GM12892 (cell line): ENCODE data around the gene NLRC5.

Experiments used
- DNase-seq: peaks from one replicate; pipeline ENCODE4 v3.0.0; 2011; ENCODE audit not compliant: insufficient read length
- FAIRE-seq: peaks from 2 replicates; lab custom pipeline; 2011; peaks lifted over from hg19 to GRCh38; lab: Jason Lieb, UNC
- POLR2A ChIP-seq: IDR thresholded peaks from 2 replicates; pipeline ENCODE4 v1.6.1; 2011; ENCODE audit warnings: low read depth, low read length, control low read depth
- POLR2AphosphoS5 ChIP-seq: IDR thresholded peaks from 2 replicates; pipeline ENCODE4 v1.6.1; 2011; ENCODE audit warnings: low read depth, low read length, control low read depth
- TAF1 ChIP-seq: IDR thresholded peaks from 2 replicates; pipeline ENCODE4 v1.6.1; 2011; ENCODE audit warnings: low read depth, mild to moderate bottlenecking, control low read depth, low read length, borderline replicate concordance

The NLRC5 gene

DNA sequence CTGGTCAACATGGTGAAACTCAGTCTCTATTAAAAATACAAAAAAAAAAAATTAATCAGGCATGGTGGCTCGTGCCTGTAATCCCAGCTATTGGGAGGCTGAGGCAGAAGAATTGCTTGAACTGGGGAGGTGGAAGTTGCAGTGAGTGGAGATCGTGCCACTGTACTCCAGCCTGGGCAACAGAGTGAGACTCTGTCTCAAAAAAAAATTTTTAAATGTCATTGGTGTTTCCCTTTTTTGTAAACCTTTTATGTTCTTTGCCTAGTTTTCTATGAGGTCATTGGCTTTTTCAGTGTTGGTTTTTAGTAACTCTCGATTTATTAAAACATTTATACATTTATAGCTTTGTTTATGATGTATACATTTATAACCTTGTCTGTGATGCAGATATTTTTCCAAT lies 18.2 kb downstream of the NLRC5 start:
- DNase-seq, result no peak
- FAIRE-seq, result no peak
- TF ChIP-seq TAF1 (no peak), POLR2A (no peak), POLR2AphosphoS5 (no peak)

DNA sequence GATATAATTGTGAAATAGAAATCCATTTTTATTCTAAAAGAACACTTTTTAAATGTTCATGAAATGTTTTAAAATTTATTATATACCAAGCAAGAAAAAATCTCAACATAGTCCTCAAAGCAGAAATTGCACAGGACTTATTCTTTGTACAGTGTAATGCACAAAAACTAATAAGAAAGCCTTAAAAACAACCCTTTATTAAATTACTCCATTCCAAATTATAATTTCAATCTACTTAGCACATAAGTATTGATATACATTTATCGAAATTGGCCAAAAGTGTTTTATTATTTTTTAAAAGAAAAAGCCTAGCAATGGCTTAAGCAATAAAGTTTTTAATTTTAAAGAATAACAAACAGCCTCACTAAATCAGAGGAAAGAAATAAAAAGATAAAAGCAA lies 19.1 kb downstream of the NLRC5 start:
- no peak for DNase-seq
- TF ChIP-seq POLR2A (no peak), POLR2AphosphoS5 (no peak), TAF1 (no peak)
- FAIRE-seq, result no peak

- DNase-seq, result no peak
- FAIRE-seq, result no peak
- TF ChIP-seq POLR2AphosphoS5 (no peak), POLR2A (no peak), TAF1 (no peak)
These were observed 20.4 kb downstream of the NLRC5 start for GRCh38 chr16:57009643-57010170.

- TF ChIP-seq POLR2A, result no peak
- no peak for TF ChIP-seq POLR2AphosphoS5
- TF ChIP-seq TAF1, result no peak
- FAIRE-seq, result no peak
- no peak for DNase-seq
These were observed 23.0 kb downstream of the NLRC5 start for GRCh38 chr16:57012353-57012752.

- TF ChIP-seq POLR2AphosphoS5, result no peak
- TF ChIP-seq TAF1, result no peak
- TF ChIP-seq POLR2A, result no peak
- DNase-seq (no peak), FAIRE-seq (no peak)
These were observed 23.9 kb downstream of the NLRC5 start for GRCh38 chr16:57013229-57013628.

DNA sequence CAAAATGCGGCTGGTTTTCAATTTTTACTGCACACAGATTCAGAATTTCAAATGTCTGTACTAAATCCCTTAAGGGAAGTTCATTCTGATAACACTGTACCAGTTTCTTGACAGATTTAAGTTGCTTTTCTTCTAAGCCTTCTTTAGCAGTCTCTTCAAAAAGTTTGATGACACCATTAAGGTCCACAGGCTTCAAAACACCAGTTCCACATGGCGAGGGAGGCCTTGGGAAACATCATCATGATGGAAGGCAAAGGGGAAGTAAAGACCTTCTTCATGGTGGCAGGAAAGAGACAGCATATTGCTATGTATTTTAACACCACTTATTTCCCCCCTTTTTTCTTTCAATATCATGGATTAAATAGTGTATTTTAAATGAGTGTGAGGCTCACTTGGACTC lies 24.5 kb downstream of the NLRC5 start:
- no peak for TF ChIP-seq POLR2AphosphoS5
- no peak for TF ChIP-seq POLR2A
- no peak for TF ChIP-seq TAF1
- FAIRE-seq, result no peak

DNA sequence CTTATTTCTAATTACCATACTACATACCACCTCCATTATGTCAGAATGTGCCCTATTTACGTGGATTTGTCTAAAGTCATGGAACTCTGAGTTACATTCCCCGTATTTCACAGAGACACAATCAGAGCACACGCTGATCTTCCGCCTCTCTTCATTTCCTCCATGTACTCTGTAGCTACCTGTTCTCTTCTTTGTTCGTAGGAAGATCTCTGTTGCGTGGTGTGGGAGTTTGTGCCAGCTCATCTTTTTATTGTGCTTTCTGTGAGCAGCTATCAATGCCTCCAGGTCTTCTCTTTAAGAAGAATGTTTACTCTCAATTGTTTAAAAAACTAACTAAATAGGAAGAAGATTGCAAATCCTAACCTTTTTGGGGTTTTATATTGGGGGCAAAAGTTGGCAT lies 26.9 kb downstream of the NLRC5 start:
- FAIRE-seq (no peak), DNase-seq (no peak)
- TF ChIP-seq POLR2A, result no peak
- no peak for TF ChIP-seq TAF1
- TF ChIP-seq POLR2AphosphoS5, result no peak

More for the DNA sequence above, 24.5 kb downstream of the NLRC5 start:
- no peak for DNase-seq

DNA sequence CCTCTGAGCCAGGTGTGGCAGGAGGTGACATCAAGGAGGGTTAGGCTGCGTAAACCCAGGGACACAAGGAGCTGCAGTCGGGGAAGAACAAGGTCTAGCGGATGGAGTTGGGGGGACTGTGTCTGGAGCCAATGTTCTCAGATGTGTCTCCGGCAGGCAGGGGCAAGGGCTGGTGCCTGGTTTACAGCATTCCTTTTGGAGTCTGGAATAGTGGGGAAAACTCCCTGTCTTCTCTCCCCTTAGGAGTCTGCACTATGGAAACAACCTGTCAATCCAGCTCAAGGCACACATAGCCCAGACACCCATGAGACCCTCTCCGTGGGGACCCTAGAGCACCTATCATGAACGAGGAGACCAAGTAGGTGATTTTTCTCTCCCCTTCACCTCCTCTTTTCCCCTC lies 27.5 kb downstream of the NLRC5 start:
- FAIRE-seq, result no peak
- TF ChIP-seq TAF1 (no peak), POLR2AphosphoS5 (no peak), POLR2A (no peak)
- no peak for DNase-seq

- TF ChIP-seq POLR2A (no peak), POLR2AphosphoS5 (no peak), TAF1 (no peak)
- FAIRE-seq (no peak), DNase-seq (no peak)
These were observed 27.9 kb downstream of the NLRC5 start for GRCh38 chr16:57017251-57017650.

- FAIRE-seq (no peak), DNase-seq (no peak)
- TF ChIP-seq TAF1 (no peak), POLR2A (no peak), POLR2AphosphoS5 (0 out of 2 replicates have a peak, but pooled peaks have one; percentile 26)
These were observed 30.4 kb downstream of the NLRC5 start for GRCh38 chr16:57019746-57020145.

GRCh38 chr16:57020651-57021050 lies 31.3 kb downstream of the NLRC5 start:
- FAIRE-seq, result no peak
- TF ChIP-seq TAF1 (no peak), POLR2AphosphoS5 (no peak), POLR2A (no peak)

DNA sequence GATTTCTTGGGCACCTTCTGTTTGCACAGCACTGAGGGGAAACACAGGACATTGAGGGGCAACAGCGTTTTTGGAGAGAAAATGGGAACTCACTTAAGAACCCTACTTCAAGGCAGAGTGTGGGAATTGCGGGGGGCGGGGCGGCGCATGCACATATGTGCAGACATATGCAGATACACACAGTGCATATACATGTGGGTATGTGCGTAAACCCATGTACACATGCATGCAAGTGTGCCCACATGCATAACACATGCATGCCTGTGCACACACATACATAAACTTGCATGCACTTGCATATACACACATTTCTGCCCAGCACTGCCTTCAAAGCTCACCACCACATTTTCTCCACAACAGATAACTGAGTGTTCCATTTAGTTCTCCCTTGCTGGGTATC lies 32.4 kb downstream of the NLRC5 start:
- FAIRE-seq, result no peak
- TF ChIP-seq POLR2A (no peak), POLR2AphosphoS5 (peak; percentile 46; the same call in 1 of the 2 replicates), TAF1 (no peak)
- DNase-seq, result no peak

More at GRCh38 chr16:57020651-57021050, 31.3 kb downstream of the NLRC5 start:
- DNase-seq, result no peak
